HepG2 (cell line): ENCODE results near the gene SETD1B. TPM values are rescaled to one million over a fixed set of nuclear protein-coding genes. Genes with fewer than 3 reads are reported as not detected.
A peak's percentile ranks its signal among the peaks of the same experiment; 100 is the strongest.

ENCODE experiments used
- CBFB ChIP-seq: sonication (generic); formaldehyde crosslinking; IDR thresholded peaks from 2 replicates; pipeline ENCODE4 v1.4.0; 2020; ENCODE audit warnings: missing genetic modification reagents
- CENPBD1 ChIP-seq: sonication (generic); formaldehyde crosslinking; IDR thresholded peaks from 2 replicates; pipeline ENCODE4 v1.8.0; 2022; ENCODE audit warnings: missing genetic modification reagents, low read depth, mild to moderate bottlenecking, borderline replicate concordance
- ELF4 ChIP-seq: sonication (generic); formaldehyde crosslinking; IDR thresholded peaks from 2 replicates; pipeline ENCODE4 v1.5.0; 2020; ENCODE audit warnings: missing genetic modification reagents, mild to moderate bottlenecking, moderate library complexity, borderline replicate concordance
- ETV6 ChIP-seq: sonication (generic); formaldehyde crosslinking; conservative IDR thresholded peaks from 2 replicates; pipeline ENCODE4 v1.4.0; 2020; ENCODE audit warnings: missing genetic modification reagents
- FOXA1 ChIP-seq, 2 experiments: fragments of 450-650 bp in 1 of 2; sonication (generic) in 1 of 2; formaldehyde crosslinking in 1 of 2; IDR thresholded peaks; 2 replicates each; pipeline versions ENCODE4 v1.4.0 to v1.6.1; 2016 to 2020; ENCODE audit warnings: missing genetic modification reagents in 1 of 2
- FOXO1 ChIP-seq: sonication (generic); formaldehyde crosslinking; IDR thresholded peaks from 2 replicates; pipeline ENCODE4 v1.4.0; 2020; ENCODE audit warnings: missing genetic modification reagents
- FOXP4 ChIP-seq: sonication (generic); formaldehyde crosslinking; IDR thresholded peaks from 2 replicates; pipeline ENCODE4 v1.4.0; 2020; ENCODE audit warnings: missing genetic modification reagents
- FUBP1 ChIP-seq: sonication (generic); formaldehyde crosslinking; IDR thresholded peaks from 2 replicates; pipeline ENCODE4 v1.5.1; 2020; ENCODE audit warnings: missing genetic modification reagents, mild to moderate bottlenecking, borderline replicate concordance
- MEIS2 ChIP-seq: sonication (generic); formaldehyde crosslinking; IDR thresholded peaks from 2 replicates; pipeline ENCODE4 v1.9.0; 2021; ENCODE audit warnings: mild to moderate bottlenecking, missing genetic modification reagents
- NFE2 ChIP-seq: sonication (generic); formaldehyde crosslinking; IDR thresholded peaks from 2 replicates; pipeline ENCODE4 v1.4.0; 2020; ENCODE audit warnings: missing genetic modification reagents
- PLSCR1 ChIP-seq: sonication (generic); formaldehyde crosslinking; IDR thresholded peaks from 2 replicates; pipeline ENCODE4 v1.5.0; 2020; ENCODE audit warnings: missing genetic modification reagents, mild to moderate bottlenecking, borderline replicate concordance
- POLR2AphosphoS2 ChIP-seq: IDR thresholded peaks from 2 replicates; pipeline ENCODE4 v1.6.1; 2011; ENCODE audit warnings: low read depth, low read length, improper control_type of control experiment
- SRSF9 ChIP-seq: fragments of 200-400 bp; formaldehyde crosslinking; IDR thresholded peaks from 2 replicates; pipeline ENCODE4 v1.6.1; 2018; ENCODE audit warnings: borderline replicate concordance, mild to moderate bottlenecking, low read depth, low read length; ENCODE audit not compliant: insufficient read depth, poor library complexity, severe bottlenecking
- ZBTB1 ChIP-seq: sonication (generic); formaldehyde crosslinking; IDR thresholded peaks from 2 replicates; pipeline ENCODE4 v1.4.0; 2020; ENCODE audit warnings: missing genetic modification reagents, borderline replicate concordance
- ZEB1 ChIP-seq: IDR thresholded peaks from 2 replicates; pipeline ENCODE4 v1.6.1; 2012; ENCODE audit warnings: mild to moderate bottlenecking, low read depth, inconsistent platforms; ENCODE audit not compliant: insufficient replicate concordance
- ZNF205 ChIP-seq: IDR thresholded peaks from 2 replicates; pipeline ENCODE4 v1.6.1; 2018; ENCODE audit warnings: missing biosample characterization, missing genetic modification reagents
- ZNF317 ChIP-seq: sonication (generic); formaldehyde crosslinking; IDR thresholded peaks from 2 replicates; pipeline ENCODE4 v1.5.0; 2020; ENCODE audit warnings: mild to moderate bottlenecking, missing genetic modification reagents
- ZNF34 ChIP-seq: sonication (generic); formaldehyde crosslinking; IDR thresholded peaks from 2 replicates; pipeline ENCODE4 v1.4.0; 2020; ENCODE audit warnings: mild to moderate bottlenecking, missing genetic modification reagents, borderline replicate concordance
- ZNF713 ChIP-seq: sonication (generic); formaldehyde crosslinking; IDR thresholded peaks from 2 replicates; pipeline ENCODE4 v1.4.0; 2020; ENCODE audit warnings: mild to moderate bottlenecking, missing genetic modification reagents
- ZNF782 ChIP-seq: sonication (generic); formaldehyde crosslinking; IDR thresholded peaks from 2 replicates; pipeline ENCODE4 v1.4.0; 2020; ENCODE audit warnings: missing genetic modification reagents, mild to moderate bottlenecking, borderline replicate concordance
- ZSCAN12 ChIP-seq: sonication (generic); formaldehyde crosslinking; IDR thresholded peaks from 2 replicates; pipeline ENCODE4 v1.9.0; 2021; ENCODE audit warnings: mild to moderate bottlenecking, missing genetic modification reagents
- polyA plus RNA-seq, 8 experiments: library from polyadenylated mRNA; depleted of rRNA in 3 of 8; stranded (reverse) in 7 of 8; unstranded in 1 of 8; fragments of >200 nt; fragmentation: Illumina TruSeq in 4 of 8; extraction: Trizol in 4 of 8; gene quantifications; 2 replicates each; pipeline versions ENCODE4 v1.2.1 to v1.2.3, GENCODE V29; 2011 to 2016; ENCODE audit warnings: low read depth in 4 of 8, missing spikeins in 1 of 8, mixed read lengths in 1 of 8; ENCODE audit not compliant: insufficient read depth in 1 of 8
- total RNA-seq, 5 experiments: library from RNA; depleted of rRNA; stranded (reverse); fragments of >200 nt; fragmentation: Illumina TruSeq; extraction: Trizol; gene quantifications; 2 replicates each; pipeline ENCODE4 v1.2.3, GENCODE V29; 2016; ENCODE audit warnings: low read depth in 1 of 5

Gene SETD1B
- total and polyA plus RNA-seq, 2 of the 13 experiments (the other 11 are each of a cell fraction or from before 2014, with no cell fraction given), result 1.1 to 1.4 TPM

- no peak for TF ChIP-seq ZSCAN12 (CRISPR knock-in tag)
- no peak for TF ChIP-seq CENPBD1
- no peak for TF ChIP-seq ZNF713 (CRISPR knock-in tag)
- peak; percentile 50; the same call in 1 of the 2 replicates for TF ChIP-seq POLR2AphosphoS2
- no peak for TF ChIP-seq PLSCR1 (CRISPR knock-in tag)
- no peak for TF ChIP-seq FOXA1 (IDR thresholded peaks at IDR 0.05)
- TF ChIP-seq FOXA1 (CRISPR knock-in tag; IDR thresholded peaks at IDR 0.05), result 0 out of 2 replicates have a peak, but pooled peaks have one; percentile 6
- TF ChIP-seq ZNF34 (CRISPR knock-in tag), result no peak
- TF ChIP-seq ZBTB1 (CRISPR knock-in tag), result no peak
- TF ChIP-seq ETV6 (CRISPR knock-in tag), result no peak
- TF ChIP-seq ZNF317 (CRISPR knock-in tag), result no peak
- no peak for TF ChIP-seq FOXO1 (CRISPR knock-in tag)
- TF ChIP-seq MEIS2 (CRISPR knock-in tag), result peak; percentile 16; the same call in 1 of the 2 replicates
- TF ChIP-seq ZNF205 (CRISPR knock-in tag), result peak; percentile 53; the same call in 1 of the 2 replicates
- TF ChIP-seq ZEB1, result no peak
- no peak for TF ChIP-seq SRSF9
- TF ChIP-seq ZNF782, result no peak
- TF ChIP-seq ELF4 (CRISPR knock-in tag), result no peak
- no peak for TF ChIP-seq FUBP1
- no peak for TF ChIP-seq NFE2
- TF ChIP-seq FOXP4 (CRISPR knock-in tag), result no peak
- peak; percentile 50 for TF ChIP-seq CBFB (CRISPR knock-in tag)
These were observed 8.5 kb upstream of the SETD1B start (continued) for GRCh38 chr12:121795034-121795968.
